GM06990 (cell line): ENCODE measurements around the gene FOXN3.
A peak's percentile ranks its signal among the peaks of the same experiment; 100 is the strongest.

Experiments
- DNase-seq: peaks from one replicate; pipeline ENCODE4 v3.0.0-alpha.2; 2011; ENCODE audit not compliant: insufficient read length; ENCODE audit errors: extremely low read depth
- H3K27me3 ChIP-seq: replicated peaks from 2 replicates; pipeline ENCODE4 v1.6.0; 2011; ENCODE audit warnings: low read length; ENCODE audit not compliant: control insufficient read depth, insufficient read depth
- H3K36me3 ChIP-seq: 2 replicates; pipeline ENCODE4 v1.5.1; 2011; ENCODE audit warnings: low read length; ENCODE audit not compliant: control insufficient read depth, insufficient read depth
- H3K4me3 ChIP-seq: replicated peaks from 2 replicates; pipeline ENCODE4 v1.5.1; 2011; ENCODE audit warnings: low read depth, mild to moderate bottlenecking, control low read depth, low read length
- CTCF ChIP-seq: IDR thresholded peaks from 2 replicates; pipeline ENCODE4 v1.5.1; 2011; ENCODE audit warnings: low read length, control low read depth, mild to moderate bottlenecking, inconsistent platforms; ENCODE audit not compliant: insufficient read depth, poor library complexity, severe bottlenecking

The FOXN3 gene

DNA sequence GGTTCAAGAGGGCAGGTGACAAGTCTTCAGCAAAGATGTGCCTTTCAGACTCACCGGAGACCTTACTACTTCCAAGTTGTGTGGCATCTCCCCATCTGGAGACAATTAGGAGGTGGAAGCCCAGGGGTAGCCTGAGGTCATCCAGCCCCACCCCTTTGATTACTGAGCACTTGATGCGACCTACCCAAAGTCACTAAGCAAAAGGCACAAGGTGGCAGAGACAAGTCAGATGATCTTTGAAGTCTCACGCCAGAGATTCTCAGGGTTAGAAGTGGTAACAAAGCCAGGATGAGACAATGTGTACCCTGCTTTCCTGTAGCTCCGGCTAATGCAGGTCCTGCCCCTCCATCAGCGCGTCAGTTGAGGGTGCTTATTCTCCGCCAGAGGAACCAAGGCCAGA, 1.4 kb upstream of the FOXN3 start:
- H3K27me3 ChIP-seq, result no peaks in the 10 kb centered on the region
- TF ChIP-seq CTCF, result no peak
- no peak for DNase-seq
- no peaks in the 10 kb centered on the region for H3K36me3 ChIP-seq
- no peak overlapping the region for H3K4me3 ChIP-seq

DNA sequence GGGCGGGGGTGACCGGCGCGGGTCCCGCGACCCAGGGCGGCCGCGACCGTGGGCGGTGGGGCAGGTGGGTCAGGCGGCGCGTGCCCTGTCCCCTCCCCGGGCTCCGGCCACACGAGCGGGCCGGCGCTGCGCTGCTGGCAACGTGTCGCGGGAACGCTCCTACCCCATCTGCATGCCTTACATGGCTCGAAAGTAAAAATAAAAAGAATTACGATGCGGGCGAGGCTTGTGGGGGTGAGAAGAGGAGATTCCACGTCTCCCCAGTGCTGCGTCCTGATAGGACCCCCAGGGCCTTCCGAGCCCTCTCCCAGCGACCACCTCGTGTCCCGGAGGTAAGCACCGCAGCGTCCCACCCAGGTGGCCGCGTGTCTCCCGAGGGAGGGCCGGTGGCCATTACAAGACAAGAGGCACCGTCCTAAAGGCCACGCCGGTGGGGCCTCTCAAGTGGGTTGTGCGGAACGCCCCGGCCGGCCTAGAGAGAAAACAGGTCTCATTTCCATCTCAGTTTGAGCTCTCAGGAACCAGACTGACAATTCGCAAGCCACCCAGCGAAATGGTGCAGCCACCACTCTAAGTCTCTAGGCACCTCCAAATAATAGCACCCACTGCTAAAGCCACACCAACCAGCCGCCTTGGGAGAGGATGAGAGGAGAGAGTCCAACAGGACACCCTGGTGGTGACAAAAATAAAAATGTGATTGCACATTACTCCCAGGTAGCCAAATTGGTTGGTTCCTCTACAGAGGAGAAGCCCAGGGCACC, 612 bp upstream of the FOXN3 start:
- H3K27me3 ChIP-seq, result no peaks in the 10 kb centered on the region
- peak overlapping the region; percentile 71 for H3K4me3 ChIP-seq
- DNase-seq, result peak; percentile 82
- no peaks in the 10 kb centered on the region for H3K36me3 ChIP-seq
- TF ChIP-seq CTCF, result peak; percentile 47

- peak; percentile 100 for DNase-seq
- peaks cover 6% of the 10 kb centered on the region for H3K36me3 ChIP-seq
- H3K27me3 ChIP-seq, result no peaks in the 10 kb centered on the region
- H3K4me3 ChIP-seq, result peak overlapping the region; percentile 90
- TF ChIP-seq CTCF, result no peak
Observed at GRCh38 chr14:89416002-89416995, 734 bp downstream of the FOXN3 start.

DNA sequence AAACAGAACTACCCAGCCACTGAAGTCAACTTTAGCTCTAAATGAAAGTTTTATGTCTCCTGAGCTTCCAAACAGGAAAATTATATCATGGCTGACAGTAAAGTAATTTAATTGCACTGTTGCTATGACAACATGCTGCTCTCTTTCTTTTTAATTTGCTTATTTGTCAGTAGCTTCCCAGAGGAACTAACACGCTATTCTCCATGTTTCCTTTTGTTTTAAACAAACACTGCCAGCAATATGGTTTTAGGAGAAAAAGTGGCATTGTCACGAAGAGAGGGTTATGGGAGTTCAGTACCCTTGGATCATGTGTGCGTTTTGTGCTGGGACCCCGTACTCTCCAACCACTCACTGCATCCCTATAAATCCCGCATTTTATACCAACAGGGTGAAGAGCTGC, 1.9 kb downstream of the FOXN3 start:
- Histone ChIP-seq H3K4me3 (peak overlapping the region; percentile 90), H3K36me3 (peaks cover 6% of the 10 kb centered on the region), H3K27me3 (no peaks in the 10 kb centered on the region)
- DNase-seq, result no peak
- no peak for TF ChIP-seq CTCF

- no peak for TF ChIP-seq CTCF
- Histone ChIP-seq H3K36me3 (peaks cover 6% of the 10 kb centered on the region), H3K4me3 (no peak overlapping the region), H3K27me3 (no peaks in the 10 kb centered on the region)
- DNase-seq, result no peak
Observed at GRCh38 chr14:89411976-89412375, 5.1 kb downstream of the FOXN3 start.
